ENCODE results near the gene TLCD3A. TPM values are rescaled to one million over a fixed set of nuclear protein-coding genes. Genes with fewer than 3 reads are reported as not detected.
"Not testable (repeated sequence)": the region's sequence is repeated elsewhere in the genome, so short reads cannot be mapped to it uniquely, and the experiment has no call there.

Gene TLCD3A
- total RNA-seq, 2 experiments from 2014 or later = 6.9 to 8.4 TPM

GRCh38 chr17:696369-696768, 36.0 kb upstream of the TLCD3A start:
- Mint-ChIP-seq H3K9me3 (no peaks in the 10 kb centered on the region), H3K36me3 (peaks cover 21% of the 10 kb centered on the region), H3K27me3 (no peaks in the 10 kb centered on the region), H3K4me1 (ENCODE audit: low read depth) (no peaks in the 10 kb centered on the region), H3K4me3 (no peak overlapping the region), H3K27ac (no peak overlapping the region)
- ChIA-PET POLR2A (no interaction called here), CTCF (interaction anchor here (1.7 kb wide), 1 partner anchor 284 kb away, joined by 4 read pairs; no protein-coding TSS in a partner anchor)
- intact Hi-C loops (cut with micrococcal nuclease) = loop anchor here (10.0 kb wide), 1 partner anchor 312 kb away; no protein-coding TSS in a partner anchor
- no peak for DNase-seq

- H3K27me3 Mint-ChIP-seq = no peaks in the 10 kb centered on the region
- peaks cover 17% of the 10 kb centered on the region for H3K36me3 Mint-ChIP-seq
- intact Hi-C loops (cut with micrococcal nuclease) = loop anchor here (10.0 kb wide), 1 partner anchor 313 kb away; no protein-coding TSS in a partner anchor
- DNase-seq = no peak
- no peak overlapping the region for H3K4me3 Mint-ChIP-seq
- POLR2A ChIA-PET = no interaction called here
- no peak overlapping the region for H3K27ac Mint-ChIP-seq
- H3K9me3 Mint-ChIP-seq = no peaks in the 10 kb centered on the region
- H3K4me1 Mint-ChIP-seq (ENCODE audit: low read depth) = no peaks in the 10 kb centered on the region
- CTCF ChIA-PET = interaction anchor here (5.4 kb wide), 1 partner anchor 286 kb away, joined by 133 read pairs; a partner anchor contains a TSS
Observed at GRCh38 chr17:697682-698081, 34.7 kb upstream of the TLCD3A start.

DNA sequence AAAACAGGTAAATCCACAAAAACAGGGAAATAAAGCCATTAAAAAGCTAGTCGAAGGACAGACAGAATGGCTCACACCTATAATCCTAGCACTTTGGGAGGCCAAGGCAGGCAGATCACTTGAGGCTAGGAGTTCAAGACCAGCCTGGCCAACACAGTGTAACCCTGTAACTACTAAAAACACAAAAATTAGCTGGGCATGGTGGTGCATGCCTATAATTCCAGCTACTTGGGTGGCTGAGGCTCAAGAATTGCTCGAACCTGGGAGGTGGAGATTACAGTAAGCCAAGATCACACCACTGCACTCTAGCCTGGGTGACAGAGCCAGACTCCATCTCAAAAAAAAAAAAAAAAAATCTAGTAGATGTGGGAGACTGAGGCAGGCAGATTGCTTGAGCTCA, 34.3 kb upstream of the TLCD3A start:
- H3K4me3 Mint-ChIP-seq; H3K4me1 Mint-ChIP-seq (ENCODE audit: low read depth); POLR2A ChIA-PET; H3K27ac Mint-ChIP-seq; DNase-seq; H3K9me3 Mint-ChIP-seq; H3K27me3 Mint-ChIP-seq: not testable (repeated sequence)
- H3K36me3 Mint-ChIP-seq = peaks cover 17% of the 10 kb centered on the region
- CTCF ChIA-PET = interaction anchor here (2.4 to 5.4 kb wide), 2 partner anchors 14 to 287 kb away, joined by 15 to 133 read pairs; a partner anchor contains a TSS
- intact Hi-C loops (cut with micrococcal nuclease) = loop anchor here (10.0 kb wide), 1 partner anchor 313 kb away; no protein-coding TSS in a partner anchor

- peaks cover 15% of the 10 kb centered on the region for H3K36me3 Mint-ChIP-seq
- intact Hi-C loops (cut with micrococcal nuclease) = loop anchor here (10.0 kb wide), 1 partner anchor 315 kb away; no protein-coding TSS in a partner anchor
- H3K27ac Mint-ChIP-seq = no peak overlapping the region
- POLR2A ChIA-PET = interaction anchor here (0.6 to 0.7 kb wide), 2 partner anchors 14 to 287 kb away, joined by 3 read pairs; no protein-coding TSS in a partner anchor
- no peaks in the 10 kb centered on the region for H3K27me3 Mint-ChIP-seq
- CTCF ChIA-PET = interaction anchor here (0.6 to 5.4 kb wide), 20 partner anchors 8 to 312 kb away, joined by 3 to 133 read pairs (median 4); partner anchors contain the start of gene VPS53
- no peak overlapping the region for H3K4me3 Mint-ChIP-seq
- no peak for DNase-seq
- no peaks in the 10 kb centered on the region for H3K4me1 Mint-ChIP-seq (ENCODE audit: low read depth)
- H3K9me3 Mint-ChIP-seq = no peaks in the 10 kb centered on the region
Observed at GRCh38 chr17:699345-699744, 33.1 kb upstream of the TLCD3A start.

DNA sequence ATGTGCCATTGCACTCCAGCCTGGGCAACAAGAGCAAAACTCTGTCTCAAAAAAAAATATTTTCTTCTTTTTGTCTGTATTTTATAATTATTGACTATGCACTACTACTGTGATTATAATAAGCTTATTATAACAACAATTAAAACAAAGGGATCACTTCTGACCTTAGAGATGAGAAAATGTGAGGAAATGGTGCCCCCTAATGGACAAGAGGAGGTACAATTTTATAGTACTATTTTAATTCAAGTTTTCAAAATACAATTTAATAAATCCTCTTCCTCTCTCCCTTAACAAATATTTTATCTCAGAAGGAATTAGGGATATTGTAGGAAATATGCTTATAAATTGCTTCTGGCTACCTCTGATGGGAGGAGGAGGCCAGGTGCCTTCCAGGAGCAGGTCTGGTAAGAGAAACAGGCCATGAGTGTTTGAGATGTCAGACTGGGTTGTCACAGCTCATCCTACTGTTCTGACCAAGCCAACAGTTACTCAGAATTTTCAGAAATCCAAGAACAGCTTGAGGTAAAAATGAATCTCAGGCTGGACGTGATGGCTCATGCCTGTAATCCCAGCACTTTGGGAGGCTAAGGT, 31.8 kb upstream of the TLCD3A start:
- POLR2A ChIA-PET = interaction anchor here (0.6 to 1.3 kb wide), 3 partner anchors 13 to 288 kb away, joined by 3 to 5 read pairs (median 3); no protein-coding TSS in a partner anchor
- Mint-ChIP-seq H3K27me3 (no peaks in the 10 kb centered on the region), H3K36me3 (peaks cover 7% of the 10 kb centered on the region), H3K9me3 (no peaks in the 10 kb centered on the region), H3K27ac (no peak overlapping the region), H3K4me1 (ENCODE audit: low read depth) (peaks cover 4% of the 10 kb centered on the region), H3K4me3 (no peak overlapping the region)
- intact Hi-C loops (cut with micrococcal nuclease) = loop anchor here (1.0 to 5.0 kb wide), 2 partner anchors 288 to 297 kb away; partner anchors contain the start of gene TIMM22
- CTCF ChIA-PET = interaction anchor here (0.6 to 5.4 kb wide), 42 partner anchors 8 to 556 kb away, joined by 3 to 133 read pairs (median 4); partner anchors contain the start of genes TIMM22 and VPS53
- DNase-seq = no peak

- POLR2A ChIA-PET = no interaction called here
- H3K4me1 Mint-ChIP-seq (ENCODE audit: low read depth) = peaks cover 9% of the 10 kb centered on the region
Observed at GRCh38 chr17:703081-703875, 29.1 kb upstream of the TLCD3A start.

GRCh38 chr17:704111-704864, 28.1 kb upstream of the TLCD3A start:
- CTCF ChIA-PET = interaction anchor here (0.8 to 1.6 kb wide), 4 partner anchors 10 to 294 kb away, joined by 3 to 4 read pairs (median 4); partner anchors contain the start of gene VPS53
- Mint-ChIP-seq H3K4me3 (no peak overlapping the region), H3K9me3 (no peaks in the 10 kb centered on the region), H3K4me1 (ENCODE audit: low read depth) (peaks cover 15% of the 10 kb centered on the region), H3K27ac (no peak overlapping the region), H3K27me3 (no peaks in the 10 kb centered on the region), H3K36me3 (peaks cover 7% of the 10 kb centered on the region)
- no peak for DNase-seq
- POLR2A ChIA-PET = interaction anchor here (0.6 kb wide), 1 partner anchor 356 kb away, joined by 4 read pairs; no protein-coding TSS in a partner anchor
- intact Hi-C loops (cut with micrococcal nuclease) = loop anchor here (5.0 kb wide), 1 partner anchor 293 kb away; the partner anchor contains the start of gene TIMM22

More at GRCh38 chr17:703081-703875, 29.1 kb upstream of the TLCD3A start:
- intact Hi-C loops (cut with micrococcal nuclease) = loop anchor here (5.0 kb wide), 1 partner anchor 294 kb away; the partner anchor contains the start of gene TIMM22
- CTCF ChIA-PET = interaction anchor here (0.6 to 1.6 kb wide), 4 partner anchors 11 to 1663 kb away, joined by 3 to 4 read pairs (median 3); partner anchors contain the start of gene VPS53
- DNase-seq = no peak
- Mint-ChIP-seq H3K27ac (no peak overlapping the region), H3K9me3 (no peaks in the 10 kb centered on the region), H3K27me3 (no peaks in the 10 kb centered on the region), H3K36me3 (peaks cover 2% of the 10 kb centered on the region), H3K4me3 (no peak overlapping the region)

- H3K4me3 Mint-ChIP-seq = no peak overlapping the region
- CTCF ChIA-PET = interaction anchor here (0.8 kb wide), 1 partner anchor 293 kb away, joined by 4 read pairs; no protein-coding TSS in a partner anchor
- H3K36me3 Mint-ChIP-seq = peaks cover 12% of the 10 kb centered on the region
- POLR2A ChIA-PET = interaction anchor here (0.6 kb wide), 1 partner anchor 9 kb away, joined by 3 read pairs; no protein-coding TSS in a partner anchor
- H3K4me1 Mint-ChIP-seq (ENCODE audit: low read depth) = peaks cover 19% of the 10 kb centered on the region
- H3K9me3 Mint-ChIP-seq = no peaks in the 10 kb centered on the region
- DNase-seq = no peak
- intact Hi-C loops (cut with micrococcal nuclease) = no loop called here
- H3K27me3 Mint-ChIP-seq = no peaks in the 10 kb centered on the region
- H3K27ac Mint-ChIP-seq = no peak overlapping the region
Observed at GRCh38 chr17:705011-705410, 27.4 kb upstream of the TLCD3A start.

GRCh38 chr17:705863-706262, 26.5 kb upstream of the TLCD3A start:
- peaks cover 19% of the 10 kb centered on the region for H3K4me1 Mint-ChIP-seq (ENCODE audit: low read depth)
- DNase-seq = no peak
- intact Hi-C loops (cut with micrococcal nuclease) = no loop called here
- POLR2A ChIA-PET = no interaction called here
- peaks cover 15% of the 10 kb centered on the region for H3K36me3 Mint-ChIP-seq
- CTCF ChIA-PET = no interaction called here
- no peaks in the 10 kb centered on the region for H3K27me3 Mint-ChIP-seq
- no peaks in the 10 kb centered on the region for H3K9me3 Mint-ChIP-seq
- no peak overlapping the region for H3K4me3 Mint-ChIP-seq
- no peak overlapping the region for H3K27ac Mint-ChIP-seq

- Mint-ChIP-seq H3K27ac (no peak overlapping the region), H3K27me3 (no peaks in the 10 kb centered on the region), H3K4me3 (no peak overlapping the region), H3K36me3 (peaks cover 15% of the 10 kb centered on the region), H3K4me1 (ENCODE audit: low read depth) (peaks cover 30% of the 10 kb centered on the region), H3K9me3 (no peaks in the 10 kb centered on the region)
- CTCF ChIA-PET = interaction anchor here (1.9 kb wide), 1 partner anchor 8 kb away, joined by 8 read pairs; no protein-coding TSS in a partner anchor
- DNase-seq = no peak
- POLR2A ChIA-PET = no interaction called here
- intact Hi-C loops (cut with micrococcal nuclease) = no loop called here
Observed at GRCh38 chr17:708132-708531, 24.3 kb upstream of the TLCD3A start.

DNA sequence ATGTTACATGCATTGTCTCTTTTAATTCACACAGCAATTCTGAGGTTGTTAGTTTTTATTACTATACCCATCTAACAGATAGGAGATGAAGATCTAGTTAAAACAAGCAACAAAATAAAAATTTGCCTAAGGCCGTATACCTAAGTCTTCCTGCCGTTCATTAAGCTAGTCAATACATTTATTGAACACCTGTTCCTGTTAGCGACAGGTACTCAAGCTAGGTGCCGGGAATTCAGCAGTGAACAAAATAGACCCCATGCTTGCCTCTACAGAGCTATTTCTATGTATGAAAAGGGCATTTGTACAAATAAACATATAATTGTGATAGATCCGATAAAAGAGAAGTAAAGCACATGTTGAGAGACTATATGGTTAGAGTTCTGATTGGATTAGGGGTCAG, 14.3 kb upstream of the TLCD3A start:
- DNase-seq = no peak
- no peaks in the 10 kb centered on the region for H3K27me3 Mint-ChIP-seq
- H3K27ac Mint-ChIP-seq = no peak overlapping the region
- CTCF ChIA-PET = interaction anchor here (1.0 to 1.4 kb wide), 2 partner anchors 18 to 263 kb away, joined by 4 read pairs; no protein-coding TSS in a partner anchor
- no peaks in the 10 kb centered on the region for H3K9me3 Mint-ChIP-seq
- H3K4me1 Mint-ChIP-seq (ENCODE audit: low read depth) = peaks cover 12% of the 10 kb centered on the region
- H3K36me3 Mint-ChIP-seq = peaks cover 2% of the 10 kb centered on the region
- POLR2A ChIA-PET = no interaction called here
- no peak overlapping the region for H3K4me3 Mint-ChIP-seq
- intact Hi-C loops (cut with micrococcal nuclease) = loop anchor here (10.0 kb wide), 1 partner anchor 67 kb away; the partner anchor contains the start of genes GLOD4 and MRM3

All from activated CD4-positive, alpha-beta memory T cell treated with anti-CD3 and anti-CD28 coated beads for 36 hours (primary cell).